K562 (cell line): ENCODE measurements around the gene PPP1R14D. TPM values are rescaled to one million over a fixed set of nuclear protein-coding genes. Genes with fewer than 3 reads are reported as not detected.
A peak's percentile ranks its signal among the peaks of the same experiment; 100 is the strongest.

Source experiments
- BHLHE40 ChIP-seq: IDR thresholded peaks from 2 replicates; pipeline ENCODE4 v1.6.1; 2011; ENCODE audit warnings: low read length, improper control_type of control experiment
- BRF1 ChIP-seq: IDR thresholded peaks from 3 replicates; pipeline ENCODE4 v1.6.1; 2011; ENCODE audit warnings: borderline replicate concordance, mild to moderate bottlenecking; ENCODE audit not compliant: insufficient read length; ENCODE audit errors: extremely low read depth
- CBFA2T2 ChIP-seq: fragments of 450-650 bp; conservative IDR thresholded peaks from 2 replicates; pipeline ENCODE4 v1.6.1; 2017; ENCODE audit warnings: mild to moderate bottlenecking
- CREB1 ChIP-seq, 2 experiments: sonication (generic) in 1 of 2; formaldehyde crosslinking in 1 of 2; IDR thresholded peaks; 2 replicates each; pipeline versions ENCODE4 v1.6.1 to v1.8.0; 2012 to 2022; ENCODE audit warnings: inconsistent platforms in 1 of 2, mild to moderate bottlenecking in 1 of 2, missing genetic modification reagents in 1 of 2, moderate library complexity in 1 of 2
- CTBP1 ChIP-seq: fragments of 450-650 bp; IDR thresholded peaks from 2 replicates; pipeline ENCODE4 v1.6.1; 2016; ENCODE audit warnings: borderline replicate concordance
- FOSL1 ChIP-seq: fragments of 200-800 bp; sonication (Bioruptor generic); conservative IDR thresholded peaks from 2 replicates; pipeline ENCODE4 v1.6.1; 2016; ENCODE audit warnings: missing genetic modification characterization, missing compliant biosample characterization
- FOXA1 ChIP-seq: fragments of 450-650 bp; IDR thresholded peaks from 2 replicates; pipeline ENCODE4 v1.6.1; 2016; ENCODE audit warnings: mild to moderate bottlenecking, borderline replicate concordance
- ILK ChIP-seq: fragments of 450-650 bp; IDR thresholded peaks from 2 replicates; pipeline ENCODE4 v1.6.1; 2016; ENCODE audit warnings: missing genetic modification characterization, low read depth, mild to moderate bottlenecking, missing compliant biosample characterization, moderate library complexity, borderline replicate concordance
- JUN ChIP-seq, 2 experiments: sonication (generic) in 1 of 2; formaldehyde crosslinking in 1 of 2; IDR thresholded peaks; 2 replicates each; pipeline versions ENCODE4 v1.6.1 to v1.8.0; 2012 to 2022; ENCODE audit warnings: borderline replicate concordance in 2 of 2, mild to moderate bottlenecking in 2 of 2, improper control_type of control experiment in 1 of 2, low read depth in 1 of 2, low read length in 1 of 2, missing genetic modification reagents in 1 of 2
- KDM5B ChIP-seq: fragments of 200-600 bp; sonication (generic); IDR thresholded peaks from 2 replicates; pipeline ENCODE4 v1.6.1; 2012; ENCODE audit warnings: low read depth, mild to moderate bottlenecking, moderate library complexity, low read length, control low read depth, inconsistent platforms; ENCODE audit not compliant: insufficient replicate concordance
- MTA2 ChIP-seq: fragments of 450-650 bp; IDR thresholded peaks from 2 replicates; pipeline ENCODE4 v1.6.1; 2016; ENCODE audit warnings: low read depth
- NR4A1 ChIP-seq, 2 experiments: fragments of 250-450 bp in 1 of 2; fragments of 450-650 bp in 1 of 2; sonication (Bioruptor Pico) in 1 of 2; IDR thresholded peaks; 2 replicates each; pipeline versions ENCODE4 v1.4.0 to v1.6.1; 2016 to 2020; ENCODE audit warnings: mild to moderate bottlenecking in 2 of 2, missing compliant biosample characterization in 1 of 2, missing genetic modification characterization in 1 of 2, moderate library complexity in 1 of 2
- PML ChIP-seq: IDR thresholded peaks from 2 replicates; pipeline ENCODE4 v1.6.1; 2012; ENCODE audit warnings: low read length, inconsistent platforms
- PTRF ChIP-seq: fragments of 450-650 bp; IDR thresholded peaks from 2 replicates; pipeline ENCODE4 v1.6.1; 2016; ENCODE audit warnings: mild to moderate bottlenecking, missing genetic modification characterization, missing compliant biosample characterization
- RBM25 ChIP-seq: fragments of 200-400 bp; formaldehyde crosslinking; IDR thresholded peaks from 2 replicates; pipeline ENCODE4 v1.6.1; 2018; ENCODE audit warnings: low read length, low read depth, moderate library complexity; ENCODE audit not compliant: severe bottlenecking
- TBP ChIP-seq: optimal IDR thresholded peaks from 2 replicates; pipeline ENCODE3; 2011; ENCODE audit warnings: low read depth, low read length, improper control_type of control experiment
- TOE1 ChIP-seq, 2 experiments: fragments of 450-650 bp in 1 of 2; sonication (generic) in 1 of 2; formaldehyde crosslinking in 1 of 2; IDR thresholded peaks; 2 replicates each; pipeline versions ENCODE4 v1.7.1 to v1.8.0; 2016 to 2022; ENCODE audit warnings: borderline replicate concordance in 2 of 2, mild to moderate bottlenecking in 2 of 2, antibody characterized with exemption in 1 of 2, inconsistent platforms in 1 of 2, low read depth in 1 of 2, missing genetic modification reagents in 1 of 2, moderate library complexity in 1 of 2
- XRCC3 ChIP-seq: fragments of 450-650 bp; IDR thresholded peaks from 2 replicates; pipeline ENCODE4 v1.6.1; 2017; ENCODE audit warnings: mild to moderate bottlenecking, moderate library complexity
- ZC3H4 ChIP-seq: sonication (generic); formaldehyde crosslinking; IDR thresholded peaks from 2 replicates; pipeline ENCODE4 v1.9.0; 2021; ENCODE audit warnings: missing genetic modification reagents, borderline replicate concordance
- ZNF184 ChIP-seq: sonication (generic); formaldehyde crosslinking; IDR thresholded peaks from 2 replicates; pipeline ENCODE4 v1.5.0; 2020; ENCODE audit warnings: missing genetic modification reagents
- ZNF23 ChIP-seq: fragments of 250-450 bp; sonication (Bioruptor Pico); IDR thresholded peaks from 2 replicates; pipeline ENCODE4 v1.4.0; 2020; ENCODE audit warnings: mild to moderate bottlenecking
- ZNF785 ChIP-seq: fragments of 250-450 bp; sonication (Bioruptor Pico); IDR thresholded peaks from 2 replicates; pipeline ENCODE4 v1.4.0; 2020; ENCODE audit warnings: mild to moderate bottlenecking
- polyA plus RNA-seq, 8 experiments: library from polyadenylated mRNA; depleted of rRNA in 4 of 8; stranded (reverse) in 5 of 8; unstranded in 3 of 8; fragments of >200 nt; fragmentation: Nextera tagmentation in 2 of 8; fragmentation: Illumina TruSeq in 1 of 8; extraction: Ambion mirVana in 2 of 8; extraction: Trizol in 1 of 8; gene quantifications; 2 replicates each; pipeline versions ENCODE4 v1.2.1 to v1.2.3, GENCODE V29; 2011 to 2014; ENCODE audit warnings: inconsistent platforms in 1 of 8, missing spikeins in 1 of 8
- total RNA-seq, 7 experiments: library from RNA; depleted of rRNA in 6 of 7; stranded (reverse); fragments of >200 nt in 6 of 7; fragmentation: Illumina TruSeq in 2 of 7; extraction: Trizol in 2 of 7; gene quantifications; 2 replicates each; pipeline versions ENCODE4 v1.2.1 to v1.2.3, GENCODE V29; 2011 to 2021; ENCODE audit warnings: low replicate concordance in 1 of 7
- TF ChIP-seq, protein P1 (sequence below): fragments of 450-650 bp; IDR thresholded peaks from 2 replicates; pipeline ENCODE4 v1.6.1; 2016
- TF ChIP-seq, protein P2 (sequence below): fragments of 450-650 bp; IDR thresholded peaks from 2 replicates; pipeline ENCODE4 v1.6.1; 2016; ENCODE audit warnings: borderline replicate concordance
- TF ChIP-seq, protein P3 (sequence below): sonication (generic); formaldehyde crosslinking; IDR thresholded peaks from 2 replicates; pipeline ENCODE4 v1.9.0; 2022; ENCODE audit warnings: mild to moderate bottlenecking, missing genetic modification reagents

The PPP1R14D gene
- total and polyA plus RNA-seq, 9 of the 15 experiments (the other 6 are each of a cell fraction or from before 2014, with no cell fraction given) = 0.11 to 0.18 TPM; not detected in 7

DNA sequence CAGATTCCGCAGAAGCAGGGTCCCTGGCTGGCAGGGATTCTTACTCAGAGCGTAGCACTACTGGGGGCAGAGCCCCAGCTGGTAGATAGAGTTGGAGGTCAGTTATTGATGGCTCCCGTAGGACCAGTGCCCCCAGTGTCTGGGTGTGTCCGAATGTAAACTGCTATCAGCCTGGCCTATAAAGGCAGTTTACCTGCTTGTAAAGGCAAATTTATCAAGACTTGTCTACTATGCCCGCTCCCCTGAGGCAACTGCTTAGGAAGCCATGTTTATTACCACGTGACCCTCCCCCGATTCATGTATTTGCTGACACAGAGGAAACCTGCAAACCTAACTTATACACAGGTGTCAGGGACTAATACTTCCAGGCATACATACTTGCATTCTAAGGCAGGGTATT lies 607 bp upstream of the PPP1R14D start (continued):
- TF ChIP-seq, protein P1, sequence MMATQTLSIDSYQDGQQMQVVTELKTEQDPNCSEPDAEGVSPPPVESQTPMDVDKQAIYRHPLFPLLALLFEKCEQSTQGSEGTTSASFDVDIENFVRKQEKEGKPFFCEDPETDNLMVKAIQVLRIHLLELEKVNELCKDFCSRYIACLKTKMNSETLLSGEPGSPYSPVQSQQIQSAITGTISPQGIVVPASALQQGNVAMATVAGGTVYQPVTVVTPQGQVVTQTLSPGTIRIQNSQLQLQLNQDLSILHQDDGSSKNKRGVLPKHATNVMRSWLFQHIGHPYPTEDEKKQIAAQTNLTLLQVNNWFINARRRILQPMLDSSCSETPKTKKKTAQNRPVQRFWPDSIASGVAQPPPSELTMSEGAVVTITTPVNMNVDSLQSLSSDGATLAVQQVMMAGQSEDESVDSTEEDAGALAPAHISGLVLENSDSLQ = no peak
- TF ChIP-seq CREB1 (IDR thresholded peaks at IDR 0.05) (no peak), CREB1 (CRISPR knock-in tag; IDR thresholded peaks at IDR 0.05) (no peak), NR4A1 (CRISPR knock-in tag; IDR thresholded peaks at IDR 0.05) (no peak), NR4A1 (tag; IDR thresholded peaks at IDR 0.05) (0 out of 2 replicates have a peak, but pooled peaks have one; percentile 35), CTBP1 (no peak), TOE1 (IDR thresholded peaks at IDR 0.05; ENCODE audit: borderline replicate concordance) (peak; percentile 66; the same call in 1 of the 2 replicates), TOE1 (CRISPR knock-in tag; IDR thresholded peaks at IDR 0.05; ENCODE audit: borderline replicate concordance, low read depth) (no peak), BRF1 (no peak), FOXA1 (no peak), FOSL1 (tag) (no peak), KDM5B (no peak), JUN (IDR thresholded peaks at IDR 0.05; ENCODE audit: borderline replicate concordance, low read depth, low read length) (no peak), JUN (CRISPR knock-in tag; IDR thresholded peaks at IDR 0.05; ENCODE audit: borderline replicate concordance) (no peak), CBFA2T2 (peak; percentile 38; the same call in 1 of the 2 replicates), ZC3H4 (CRISPR knock-in tag) (no peak), ZNF23 (no peak), PTRF (tag) (0 out of 2 replicates have a peak, but pooled peaks have one; percentile 10), TBP (no peak), PML (no peak), ZNF785 (CRISPR knock-in tag) (no peak), BHLHE40 (no peak), XRCC3 (no peak), ILK (no peak), RBM25 (no peak), ZNF184 (no peak), MTA2 (no peak)
- TF ChIP-seq, protein P2, sequence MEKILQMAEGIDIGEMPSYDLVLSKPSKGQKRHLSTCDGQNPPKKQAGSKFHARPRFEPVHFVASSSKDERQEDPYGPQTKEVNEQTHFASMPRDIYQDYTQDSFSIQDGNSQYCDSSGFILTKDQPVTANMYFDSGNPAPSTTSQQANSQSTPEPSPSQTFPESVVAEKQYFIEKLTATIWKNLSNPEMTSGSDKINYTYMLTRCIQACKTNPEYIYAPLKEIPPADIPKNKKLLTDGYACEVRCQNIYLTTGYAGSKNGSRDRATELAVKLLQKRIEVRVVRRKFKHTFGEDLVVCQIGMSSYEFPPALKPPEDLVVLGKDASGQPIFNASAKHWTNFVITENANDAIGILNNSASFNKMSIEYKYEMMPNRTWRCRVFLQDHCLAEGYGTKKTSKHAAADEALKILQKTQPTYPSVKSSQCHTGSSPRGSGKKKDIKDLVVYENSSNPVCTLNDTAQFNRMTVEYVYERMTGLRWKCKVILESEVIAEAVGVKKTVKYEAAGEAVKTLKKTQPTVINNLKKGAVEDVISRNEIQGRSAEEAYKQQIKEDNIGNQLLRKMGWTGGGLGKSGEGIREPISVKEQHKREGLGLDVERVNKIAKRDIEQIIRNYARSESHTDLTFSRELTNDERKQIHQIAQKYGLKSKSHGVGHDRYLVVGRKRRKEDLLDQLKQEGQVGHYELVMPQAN = no peak
- TF ChIP-seq, protein P3, sequence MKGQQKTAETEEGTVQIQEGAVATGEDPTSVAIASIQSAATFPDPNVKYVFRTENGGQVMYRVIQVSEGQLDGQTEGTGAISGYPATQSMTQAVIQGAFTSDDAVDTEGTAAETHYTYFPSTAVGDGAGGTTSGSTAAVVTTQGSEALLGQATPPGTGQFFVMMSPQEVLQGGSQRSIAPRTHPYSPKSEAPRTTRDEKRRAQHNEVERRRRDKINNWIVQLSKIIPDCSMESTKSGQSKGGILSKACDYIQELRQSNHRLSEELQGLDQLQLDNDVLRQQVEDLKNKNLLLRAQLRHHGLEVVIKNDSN = peak; percentile 41; the same call in 1 of the 2 replicates
